Coronary artery (tissue), 2 donors: Measurements from ENCODE around the gene FGD2.

Experiments used
- DNase-seq: peaks from one replicate; pipeline ENCODE4 v3.0.0-alpha.2; 2017; ENCODE audit warnings: low spot score
- H3K27ac ChIP-seq, 2 donors: fragments of 200-600 bp; sonication (generic); one replicate each; pipeline ENCODE4 v1.5.1; 2016 to 2019
- H3K4me3 ChIP-seq: fragments of 200-600 bp; sonication (generic); 2 replicates; pipeline ENCODE4 v1.5.1; 2016; ENCODE audit warnings: mild to moderate bottlenecking, moderate library complexity
- TF ChIP-seq, protein P1 (sequence below): fragments of 200-600 bp; sonication (generic); IDR thresholded peaks from one replicate; pipeline ENCODE4 v1.5.1; 2019; ENCODE audit warnings: antibody characterized with exemption

FGD2 gene, protein sequence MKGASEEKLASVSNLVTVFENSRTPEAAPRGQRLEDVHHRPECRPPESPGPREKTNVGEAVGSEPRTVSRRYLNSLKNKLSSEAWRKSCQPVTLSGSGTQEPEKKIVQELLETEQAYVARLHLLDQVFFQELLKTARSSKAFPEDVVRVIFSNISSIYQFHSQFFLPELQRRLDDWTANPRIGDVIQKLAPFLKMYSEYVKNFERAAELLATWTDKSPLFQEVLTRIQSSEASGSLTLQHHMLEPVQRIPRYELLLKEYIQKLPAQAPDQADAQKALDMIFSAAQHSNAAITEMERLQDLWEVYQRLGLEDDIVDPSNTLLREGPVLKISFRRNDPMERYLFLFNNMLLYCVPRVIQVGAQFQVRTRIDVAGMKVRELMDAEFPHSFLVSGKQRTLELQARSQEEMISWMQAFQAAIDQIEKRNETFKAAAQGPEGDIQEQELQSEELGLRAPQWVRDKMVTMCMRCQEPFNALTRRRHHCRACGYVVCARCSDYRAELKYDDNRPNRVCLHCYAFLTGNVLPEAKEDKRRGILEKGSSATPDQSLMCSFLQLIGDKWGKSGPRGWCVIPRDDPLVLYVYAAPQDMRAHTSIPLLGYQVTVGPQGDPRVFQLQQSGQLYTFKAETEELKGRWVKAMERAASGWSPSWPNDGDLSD

DNA sequence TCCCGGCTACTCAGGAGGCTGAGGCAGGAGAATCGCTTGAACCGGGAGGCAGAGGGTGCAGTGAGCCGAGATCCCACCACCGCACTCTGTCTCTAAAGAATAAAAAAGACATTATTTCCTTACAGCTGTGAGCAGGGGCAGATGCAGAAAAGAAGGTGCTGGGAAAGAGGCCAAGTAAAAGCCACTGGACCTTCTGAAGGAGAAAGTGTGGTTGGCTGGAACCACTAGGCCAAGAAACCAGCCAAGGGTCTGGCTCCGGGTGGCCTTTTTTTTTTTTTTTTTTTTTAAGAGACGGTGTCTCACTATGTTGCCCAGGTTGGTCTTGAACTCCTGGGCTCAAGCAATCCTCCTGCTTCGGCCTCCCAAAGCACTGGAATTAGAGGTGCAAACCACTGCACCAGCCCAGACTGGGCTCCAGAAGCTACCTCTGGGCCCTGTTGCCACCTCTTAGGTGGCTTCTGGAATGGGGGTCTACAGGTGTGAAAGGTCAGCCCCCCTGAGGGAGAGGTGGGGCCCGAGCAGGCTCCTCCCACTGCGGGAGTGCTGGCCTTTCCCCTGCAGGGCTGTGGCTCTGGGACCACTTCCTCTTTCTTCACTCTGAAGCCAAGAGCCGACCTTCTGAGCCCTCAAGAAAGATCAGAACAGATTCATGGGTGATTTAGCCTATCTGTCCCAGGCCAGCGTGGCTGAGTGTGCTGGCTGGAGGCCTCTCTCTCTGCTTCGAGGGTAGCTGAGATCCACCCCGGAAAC, at the start of gene FGD2:
FGD2 (plus strand) TSS at position 595 of the 750 bp plus-strand sequence. CDS start 163 bp downstream, outside the sequence.
- Histone ChIP-seq H3K4me3 (peak within 1 kb of the TSS; percentile 56), H3K27ac (peak within 1 kb of the TSS in 1 of 2 donors; percentile 71)
- no peak for DNase-seq
- TF ChIP-seq, protein P1, sequence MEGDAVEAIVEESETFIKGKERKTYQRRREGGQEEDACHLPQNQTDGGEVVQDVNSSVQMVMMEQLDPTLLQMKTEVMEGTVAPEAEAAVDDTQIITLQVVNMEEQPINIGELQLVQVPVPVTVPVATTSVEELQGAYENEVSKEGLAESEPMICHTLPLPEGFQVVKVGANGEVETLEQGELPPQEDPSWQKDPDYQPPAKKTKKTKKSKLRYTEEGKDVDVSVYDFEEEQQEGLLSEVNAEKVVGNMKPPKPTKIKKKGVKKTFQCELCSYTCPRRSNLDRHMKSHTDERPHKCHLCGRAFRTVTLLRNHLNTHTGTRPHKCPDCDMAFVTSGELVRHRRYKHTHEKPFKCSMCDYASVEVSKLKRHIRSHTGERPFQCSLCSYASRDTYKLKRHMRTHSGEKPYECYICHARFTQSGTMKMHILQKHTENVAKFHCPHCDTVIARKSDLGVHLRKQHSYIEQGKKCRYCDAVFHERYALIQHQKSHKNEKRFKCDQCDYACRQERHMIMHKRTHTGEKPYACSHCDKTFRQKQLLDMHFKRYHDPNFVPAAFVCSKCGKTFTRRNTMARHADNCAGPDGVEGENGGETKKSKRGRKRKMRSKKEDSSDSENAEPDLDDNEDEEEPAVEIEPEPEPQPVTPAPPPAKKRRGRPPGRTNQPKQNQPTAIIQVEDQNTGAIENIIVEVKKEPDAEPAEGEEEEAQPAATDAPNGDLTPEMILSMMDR = no peak

DNA sequence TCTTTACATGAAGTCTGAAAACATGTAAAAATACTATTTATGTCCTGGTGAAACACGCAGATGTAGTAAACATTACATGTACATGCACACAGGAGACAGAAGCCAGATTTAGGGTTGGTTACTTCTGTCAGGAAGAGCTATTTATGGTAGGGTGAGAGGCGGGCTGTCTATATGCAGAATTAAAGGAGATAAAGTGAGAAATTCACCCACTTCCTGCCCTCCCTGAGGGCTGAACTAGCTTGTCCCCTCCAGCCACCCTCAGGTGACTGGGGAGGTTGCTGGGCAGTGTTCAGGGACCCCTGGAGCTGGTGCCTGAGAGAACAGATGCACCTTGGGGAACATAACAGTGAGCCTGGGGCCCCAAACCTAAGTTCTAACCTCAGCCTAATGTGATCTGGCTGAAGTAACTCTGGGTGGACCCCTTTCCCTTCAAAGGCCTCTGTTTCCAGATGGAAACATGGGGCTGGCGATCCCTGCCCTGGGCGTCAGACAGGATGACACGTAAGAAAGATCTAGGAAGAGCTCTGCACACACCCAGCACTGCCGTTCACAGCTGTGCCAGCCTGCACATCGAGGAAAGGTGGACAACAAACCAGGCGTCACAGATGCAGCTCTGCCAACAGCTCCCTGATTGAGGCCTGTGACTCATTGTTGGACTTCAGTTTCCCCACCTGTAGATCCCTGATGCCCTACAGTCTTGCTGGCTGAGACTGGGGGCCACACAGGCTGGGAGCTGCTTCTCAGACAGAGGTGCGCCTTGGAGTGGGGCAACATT, 49.6 kb upstream of the FGD2 start:
- TF ChIP-seq, protein P1 = no peak
- Histone ChIP-seq H3K4me3 (no peak overlapping the region), H3K27ac (peak overlapping the region in 1 of 2 donors; percentile 22)
- DNase-seq = no peak

DNA sequence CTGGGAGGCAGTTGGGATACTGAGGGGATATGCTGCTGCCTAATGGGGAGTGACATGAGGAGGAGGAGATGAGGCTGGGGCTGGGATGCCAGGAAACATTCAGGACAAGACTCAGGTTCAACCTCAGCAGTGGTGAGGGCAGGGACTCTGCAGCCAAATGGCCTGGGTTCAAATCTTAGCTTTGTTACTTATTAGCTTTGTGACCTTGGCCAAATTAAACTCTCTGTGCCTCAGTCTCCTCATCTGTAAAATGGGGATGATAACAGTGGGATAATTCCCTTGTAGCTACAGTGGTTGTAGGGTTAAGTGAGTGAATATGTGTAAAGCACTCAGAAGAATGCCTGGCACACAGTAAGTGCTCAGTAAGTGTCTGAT, 49.0 kb upstream of the FGD2 start:
- DNase-seq = no peak
- no peak overlapping the region for H3K4me3 ChIP-seq
- peak overlapping the region in 1 of 2 donors; percentile 22 for H3K27ac ChIP-seq
- TF ChIP-seq, protein P1 = no peak

DNA sequence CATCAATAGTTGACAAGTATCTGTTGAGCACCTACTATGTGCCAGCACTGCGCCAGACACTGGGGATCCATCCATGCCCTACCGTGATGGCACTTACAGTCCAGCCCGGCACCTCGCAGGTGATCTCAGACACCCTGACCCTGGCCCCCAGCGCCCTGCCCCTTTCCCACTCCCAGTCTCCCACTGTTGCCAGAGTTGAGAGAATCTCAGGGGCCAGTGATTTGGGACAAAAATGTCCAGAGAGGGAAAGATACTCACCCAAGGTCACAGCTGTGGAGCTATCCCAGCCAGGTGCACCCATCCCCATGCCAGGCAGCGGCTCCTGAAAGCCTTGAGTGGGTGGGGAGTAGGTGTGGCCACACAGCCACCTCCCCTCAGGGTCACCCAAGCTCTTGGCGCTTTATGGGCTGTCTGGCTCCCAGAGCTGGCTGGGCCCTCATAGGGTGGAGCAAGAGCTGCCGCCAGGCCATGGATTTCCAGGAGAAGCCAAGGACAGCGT, 47.6 kb upstream of the FGD2 start:
- DNase-seq = no peak
- TF ChIP-seq, protein P1 = no peak
- no peak overlapping the region for H3K4me3 ChIP-seq

DNA sequence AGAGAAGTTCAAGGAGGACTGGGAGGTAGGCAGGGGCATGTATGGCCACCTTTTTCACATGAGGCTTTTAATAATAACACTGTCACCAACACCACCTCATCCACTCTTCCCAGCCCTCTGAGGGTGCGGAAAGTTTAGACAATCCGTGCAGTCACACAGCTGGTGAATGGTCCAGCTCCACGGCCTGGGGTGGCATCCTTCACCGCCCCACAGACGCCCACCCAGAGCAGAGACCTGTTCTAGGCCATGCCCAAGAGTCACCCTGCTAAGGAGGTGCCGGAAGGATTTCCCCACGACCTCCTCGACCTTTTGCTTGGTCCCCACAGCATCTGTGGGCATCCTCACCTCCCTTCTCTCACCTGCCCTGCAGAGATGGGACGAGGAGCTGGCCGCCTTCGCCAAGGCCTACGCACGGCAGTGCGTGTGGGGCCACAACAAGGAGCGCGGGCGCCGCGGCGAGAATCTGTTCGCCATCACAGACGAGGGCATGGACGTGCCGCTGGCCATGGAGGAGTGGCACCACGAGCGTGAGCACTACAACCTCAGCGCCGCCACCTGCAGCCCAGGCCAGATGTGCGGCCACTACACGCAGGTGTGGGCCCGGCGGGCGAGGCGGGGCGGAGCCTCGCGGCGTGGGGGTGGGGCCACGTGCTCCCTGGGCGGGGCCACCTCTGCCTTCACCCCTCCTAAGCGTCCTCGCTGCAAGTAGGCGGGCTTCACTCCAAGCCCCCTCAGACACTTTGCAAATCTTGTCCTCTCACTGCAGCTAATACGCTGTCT, 46.5 kb upstream of the FGD2 start:
- TF ChIP-seq, protein P1 = no peak
- H3K4me3 ChIP-seq = no peak overlapping the region
- DNase-seq = no peak
- H3K27ac ChIP-seq = peak overlapping the region in 1 of 2 donors; percentile 22

More for the DNA sequence above, 47.6 kb upstream of the FGD2 start:
- H3K27ac ChIP-seq = peak overlapping the region in 1 of 2 donors; percentile 22
